GM12865 (cell line): ENCODE measurements around the gene TSKS.

Experiments used
- DNase-seq: peaks from one replicate; pipeline ENCODE4 v3.0.0; 2010; ENCODE audit warnings: low read depth
- H3K4me3 ChIP-seq: 2 replicates; pipeline ENCODE4 v1.5.1; 2011; ENCODE audit warnings: mild to moderate bottlenecking, low read depth, low read length, control low read depth
- TF ChIP-seq, protein P1 (sequence below): IDR thresholded peaks from 2 replicates; pipeline ENCODE4 v1.5.1; 2011; ENCODE audit warnings: low read length, control low read depth, low read depth, inconsistent platforms; ENCODE audit not compliant: insufficient read depth; ENCODE audit errors: missing control alignments

The TSKS gene

GRCh38 chr19:49795615-49796014 is 32.5 kb upstream of the TSKS start:
- DNase-seq = no peak
- TF ChIP-seq, protein P1, sequence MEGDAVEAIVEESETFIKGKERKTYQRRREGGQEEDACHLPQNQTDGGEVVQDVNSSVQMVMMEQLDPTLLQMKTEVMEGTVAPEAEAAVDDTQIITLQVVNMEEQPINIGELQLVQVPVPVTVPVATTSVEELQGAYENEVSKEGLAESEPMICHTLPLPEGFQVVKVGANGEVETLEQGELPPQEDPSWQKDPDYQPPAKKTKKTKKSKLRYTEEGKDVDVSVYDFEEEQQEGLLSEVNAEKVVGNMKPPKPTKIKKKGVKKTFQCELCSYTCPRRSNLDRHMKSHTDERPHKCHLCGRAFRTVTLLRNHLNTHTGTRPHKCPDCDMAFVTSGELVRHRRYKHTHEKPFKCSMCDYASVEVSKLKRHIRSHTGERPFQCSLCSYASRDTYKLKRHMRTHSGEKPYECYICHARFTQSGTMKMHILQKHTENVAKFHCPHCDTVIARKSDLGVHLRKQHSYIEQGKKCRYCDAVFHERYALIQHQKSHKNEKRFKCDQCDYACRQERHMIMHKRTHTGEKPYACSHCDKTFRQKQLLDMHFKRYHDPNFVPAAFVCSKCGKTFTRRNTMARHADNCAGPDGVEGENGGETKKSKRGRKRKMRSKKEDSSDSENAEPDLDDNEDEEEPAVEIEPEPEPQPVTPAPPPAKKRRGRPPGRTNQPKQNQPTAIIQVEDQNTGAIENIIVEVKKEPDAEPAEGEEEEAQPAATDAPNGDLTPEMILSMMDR = no peak

GRCh38 chr19:49793561-49793840 is 30.4 kb upstream of the TSKS start:
- DNase-seq = no peak
- TF ChIP-seq, protein P1 = no peak
- H3K4me3 ChIP-seq = no peak overlapping the region

More at GRCh38 chr19:49795615-49796014, 32.5 kb upstream of the TSKS start:
- no peak overlapping the region for H3K4me3 ChIP-seq

- TF ChIP-seq, protein P1 = no peak
- no peak for DNase-seq
- H3K4me3 ChIP-seq = no peak overlapping the region
Measured at GRCh38 chr19:49792829-49793560, 29.9 kb upstream of the TSKS start.

DNA sequence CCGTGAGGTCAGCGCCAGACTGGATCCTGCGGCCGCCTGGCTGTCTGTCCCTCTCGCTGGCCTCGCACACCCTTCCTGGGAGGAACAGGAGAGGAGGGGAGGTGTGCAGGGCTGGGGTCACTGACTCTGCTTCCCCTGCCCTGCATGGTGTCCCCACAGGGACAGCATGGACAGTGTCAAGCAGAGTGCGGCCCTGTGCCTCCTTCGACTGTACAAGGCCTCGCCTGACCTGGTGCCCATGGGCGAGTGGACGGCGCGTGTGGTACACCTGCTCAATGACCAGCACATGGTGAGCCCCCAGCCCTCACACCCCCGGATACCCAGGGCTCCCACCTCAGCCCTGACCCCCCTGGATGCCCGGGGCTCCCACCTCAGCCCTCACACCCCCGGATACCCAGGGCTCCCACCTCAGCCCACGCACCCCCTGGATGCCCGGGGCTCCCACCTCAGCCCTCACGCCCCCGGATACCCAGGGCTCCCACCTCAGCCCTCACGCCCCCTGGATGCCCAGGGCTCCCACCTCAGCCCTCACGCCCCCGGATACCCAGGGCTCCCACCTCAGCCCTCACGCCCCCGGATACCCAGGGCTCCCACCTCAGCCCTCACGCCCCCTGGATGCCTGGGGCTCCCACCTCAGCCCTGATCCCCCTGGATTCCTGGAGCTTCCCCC is 28.8 kb upstream of the TSKS start:
- H3K4me3 ChIP-seq = no peak overlapping the region
- TF ChIP-seq, protein P1 = no peak
- DNase-seq = no peak

GRCh38 chr19:49790866-49791265 is 27.8 kb upstream of the TSKS start:
- no peak overlapping the region for H3K4me3 ChIP-seq
- TF ChIP-seq, protein P1 = no peak
- no peak for DNase-seq

- TF ChIP-seq, protein P1 = no peak
- DNase-seq = no peak
Measured at GRCh38 chr19:49788857-49789256, 25.8 kb upstream of the TSKS start.

More at GRCh38 chr19:49788857-49789256, 25.8 kb upstream of the TSKS start:
- no peak overlapping the region for H3K4me3 ChIP-seq
